Measurements from ENCODE around the gene KLHL29.

- no peak for TF ChIP-seq CTCF (IDR thresholded peaks at IDR 0.05)
- no peak for TF ChIP-seq REST (IDR thresholded peaks at IDR 0.05; ENCODE audit: insufficient read depth in 1 of 2, low read depth in 2 of 2, low read length in 1 of 2)
- TF ChIP-seq SIN3A (IDR thresholded peaks at IDR 0.05; ENCODE audit: borderline replicate concordance, insufficient read depth, low read depth, low read length) = no peak
These were observed 327.2 kb downstream of the KLHL29 start for GRCh38 chr2:23711979-23712755.

Measured in Panc1 (cell line).